HG03558 (cell line): ENCODE measurements around the gene PLEKHA6.
"Not testable (repeated sequence)": the region's sequence is repeated elsewhere in the genome, so short reads cannot be mapped to it uniquely, and the experiment has no call there.

ENCODE experiments used
- ATAC-seq: cut with Tn5 transposase; IDR thresholded peaks from one replicate; pipeline ENCODE4 v1.9.1; 2021; ENCODE audit warnings: moderate number of reproducible peaks; ENCODE audit not compliant: unreplicated experiment; ENCODE audit errors: extremely low read depth

Gene PLEKHA6

GRCh38 chr1:204338997-204339396, 20.7 kb downstream of the PLEKHA6 start:
- no peak for ATAC-seq

- ATAC-seq: no peak
These were observed 21.4 kb downstream of the PLEKHA6 start for GRCh38 chr1:204338360-204338759.

GRCh38 chr1:204337583-204337982, 22.1 kb downstream of the PLEKHA6 start:
- no peak for ATAC-seq

- no peak for ATAC-seq
These were observed 22.7 kb downstream of the PLEKHA6 start for GRCh38 chr1:204337036-204337429.

- no peak for ATAC-seq
These were observed 23.2 kb downstream of the PLEKHA6 start for GRCh38 chr1:204336421-204337035.

- no peak for ATAC-seq
These were observed 24.2 kb downstream of the PLEKHA6 start for GRCh38 chr1:204335533-204335932.

- ATAC-seq: no peak
These were observed 24.6 kb downstream of the PLEKHA6 start for GRCh38 chr1:204335085-204335484.

- no peak for ATAC-seq
These were observed 25.3 kb downstream of the PLEKHA6 start for GRCh38 chr1:204334455-204334854.

GRCh38 chr1:204333427-204333826, 26.3 kb downstream of the PLEKHA6 start:
- ATAC-seq: no peak

- ATAC-seq: no peak
These were observed 27.8 kb downstream of the PLEKHA6 start for GRCh38 chr1:204331847-204332487.

GRCh38 chr1:204331275-204331674, 28.5 kb downstream of the PLEKHA6 start:
- no peak for ATAC-seq

- not testable (repeated sequence) for ATAC-seq
These were observed 31.9 kb downstream of the PLEKHA6 start for GRCh38 chr1:204327870-204328269.

GRCh38 chr1:204327359-204327758, 32.4 kb downstream of the PLEKHA6 start:
- ATAC-seq: no peak

- ATAC-seq: no peak
These were observed 32.9 kb downstream of the PLEKHA6 start for GRCh38 chr1:204326771-204327300.

GRCh38 chr1:204325944-204326343, 33.8 kb downstream of the PLEKHA6 start:
- no peak for ATAC-seq

GRCh38 chr1:204323887-204324286, 35.8 kb downstream of the PLEKHA6 start:
- ATAC-seq: no peak

GRCh38 chr1:204322339-204322868, 37.3 kb downstream of the PLEKHA6 start:
- ATAC-seq: no peak

- ATAC-seq: no peak
These were observed 38.1 kb downstream of the PLEKHA6 start for GRCh38 chr1:204321665-204322064.

- no peak for ATAC-seq
These were observed 38.7 kb downstream of the PLEKHA6 start for GRCh38 chr1:204321051-204321450.

- no peak for ATAC-seq
These were observed 39.3 kb downstream of the PLEKHA6 start for GRCh38 chr1:204320382-204320804.

- ATAC-seq: no peak
These were observed 40.3 kb downstream of the PLEKHA6 start for GRCh38 chr1:204319462-204319861.

- no peak for ATAC-seq
These were observed 40.7 kb downstream of the PLEKHA6 start for GRCh38 chr1:204319027-204319426.
